GM18499 (cell line): ENCODE results near the gene ARFGAP2.
"Not testable (repeated sequence)": the region's sequence is repeated elsewhere in the genome, so short reads cannot be mapped to it uniquely, and the experiment has no call there.

Experiments
- ATAC-seq: cut with Tn5 transposase; IDR thresholded peaks from one replicate; pipeline ENCODE4 v1.9.1; 2021; ENCODE audit warnings: moderate number of reproducible peaks; ENCODE audit not compliant: insufficient read depth, unreplicated experiment

Gene ARFGAP2

GRCh38 chr11:47118958-47119688 is 57.6 kb downstream of the ARFGAP2 start:
- not testable (repeated sequence) for ATAC-seq
